OCI-LY7 (cell line): Measurements from ENCODE around the gene OR51A7. TPM values are rescaled to one million over a fixed set of nuclear protein-coding genes. Genes with fewer than 3 reads are reported as not detected.

Source experiments
- BruUV-seq: library from RNA; stranded (reverse); fragments of 400-500 nt; replicated peaks from 2 replicates; lab custom pipeline; 2021; lab: Mats Ljungman, UMichigan
- CTCF ChIA-PET: fragments of 300-600 bp; sonication (Branson Sonifier 250); formaldehyde crosslinking; loops from one replicate; lab custom pipeline; 2022; ENCODE audit warnings: antibody characterized with exemption; ENCODE audit not compliant: unreplicated experiment; lab: Charles Lee
- POLR2A ChIA-PET: fragments of 300-600 bp; sonication (Branson Sonifier 250); formaldehyde crosslinking; loops from one replicate; lab custom pipeline; 2022; ENCODE audit warnings: antibody characterized with exemption; lab: Charles Lee
- DNase-seq: peaks from one replicate; pipeline ENCODE4 v3.0.0-alpha.2; 2015; ENCODE audit warnings: low spot score
- H2AFZ ChIP-seq: fragments of 200-600 bp; sonication (generic), shearing (Covaris generic); 2 replicates; pipeline ENCODE4 v1.6.1; 2014; ENCODE audit warnings: mild to moderate bottlenecking, antibody characterized with exemption, low read length, moderate library complexity
- H3K27ac ChIP-seq: fragments of 200-600 bp; sonication (generic); 2 replicates; pipeline ENCODE4 v1.5.1; 2014; ENCODE audit warnings: mixed run types, low read depth, mild to moderate bottlenecking, moderate library complexity, low read length, inconsistent platforms; ENCODE audit not compliant: poor library complexity, severe bottlenecking
- H3K36me3 ChIP-seq: fragments of 200-600 bp; sonication (generic); 2 replicates; pipeline ENCODE4 v1.6.1; 2014; ENCODE audit warnings: mild to moderate bottlenecking, antibody characterized with exemption, low read length, moderate library complexity, mixed read lengths; ENCODE audit not compliant: insufficient read depth
- H3K4me1 ChIP-seq: fragments of 200-600 bp; sonication (generic); 2 replicates; pipeline ENCODE4 v1.5.1; 2014; ENCODE audit warnings: mild to moderate bottlenecking, low read length; ENCODE audit not compliant: insufficient read depth, poor library complexity, severe bottlenecking
- H3K4me2 ChIP-seq: fragments of 200-600 bp; sonication (generic); 2 replicates; pipeline ENCODE4 v1.6.1; 2014; ENCODE audit warnings: mild to moderate bottlenecking, low read length
- H3K4me3 ChIP-seq: fragments of 200-600 bp; sonication (generic); 2 replicates; pipeline ENCODE4 v1.5.1; 2014; ENCODE audit warnings: mild to moderate bottlenecking, low read depth, low read length; ENCODE audit not compliant: poor library complexity, severe bottlenecking
- H3K79me2 ChIP-seq: fragments of 200-600 bp; sonication (generic); 2 replicates; pipeline ENCODE4 v1.6.1; 2016; ENCODE audit warnings: low read depth, mild to moderate bottlenecking, low read length, moderate library complexity, mixed read lengths; ENCODE audit not compliant: insufficient read depth
- H3K9me2 ChIP-seq: fragments of 200-600 bp; sonication (generic); 2 replicates; pipeline ENCODE4 v1.6.1; 2016; ENCODE audit warnings: mild to moderate bottlenecking, low read length, mixed read lengths; ENCODE audit not compliant: insufficient read depth
- H3K9me3 ChIP-seq: fragments of 200-600 bp; sonication (generic); 2 replicates; pipeline ENCODE4 v1.6.1; 2014; ENCODE audit warnings: mild to moderate bottlenecking, mixed run types, low read length, mixed read lengths
- H4K20me1 ChIP-seq: fragments of 200-600 bp; sonication (generic); 2 replicates; pipeline ENCODE4 v1.6.1; 2014; ENCODE audit warnings: mild to moderate bottlenecking, antibody characterized with exemption, low read length, moderate library complexity, mixed read lengths; ENCODE audit not compliant: insufficient read depth
- CTCF ChIP-seq: fragments of 200-600 bp; sonication (generic); conservative IDR thresholded peaks from 2 replicates; pipeline ENCODE4 v1.5.1; 2014; ENCODE audit warnings: mild to moderate bottlenecking, antibody characterized with exemption, low read length, moderate library complexity, mixed read lengths
- EZH2phosphoT487 ChIP-seq: fragments of 200-600 bp; sonication (generic); IDR thresholded peaks from 2 replicates; pipeline ENCODE4 v1.6.1; 2018; ENCODE audit warnings: low read depth, borderline replicate concordance, mild to moderate bottlenecking, mixed run types, antibody characterized with exemption, low read length, moderate library complexity, mixed read lengths
- intact Hi-C: fragments of 100-400 bp; cut with micrococcal nuclease; formaldehyde crosslinking; loops from one replicate; pipeline ENCODE4 v1.10.0; 2022; ENCODE audit not compliant: unreplicated experiment
- total RNA-seq, 2 experiments: library from RNA; depleted of rRNA in 1 of 2; stranded (reverse); fragments of >200 nt in 1 of 2; shearing (Covaris generic) in 1 of 2; gene quantifications; 2 replicates each; pipeline ENCODE4 v1.2.3, GENCODE V29; 2014 to 2022

OR51A7 gene
- total RNA-seq, 2 experiments from 2014 or later, result not detected

DNA sequence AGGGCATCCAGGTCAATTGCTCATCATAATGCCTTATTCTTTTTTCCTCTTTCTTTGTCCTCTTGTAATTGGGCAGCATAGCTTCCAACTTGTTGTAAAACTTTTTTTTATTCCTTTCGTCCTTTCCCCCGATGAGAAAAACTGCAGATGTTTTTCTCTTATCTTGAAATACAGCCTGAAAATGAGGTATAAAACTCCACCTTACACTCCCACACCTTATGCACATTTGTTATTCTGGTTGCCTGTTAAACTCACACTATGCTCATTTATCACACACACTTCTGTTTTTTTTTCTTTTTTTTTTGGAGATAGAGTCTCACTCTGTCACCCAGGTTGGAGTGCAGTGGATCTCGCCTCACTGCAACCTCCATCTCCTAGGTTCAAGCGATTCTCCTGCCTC is 53.8 kb downstream of the OR51A7 start:
- intact Hi-C loops, result no loop called here
- CTCF ChIA-PET, result no interaction called here
- POLR2A ChIA-PET, result no interaction called here
- Histone ChIP-seq H3K9me2 (no peaks in the 10 kb centered on the region), H3K36me3 (no peaks in the 10 kb centered on the region), H4K20me1 (no peaks in the 10 kb centered on the region), H3K27ac (no peak overlapping the region), H3K4me3 (no peak overlapping the region), H3K4me2 (no peak overlapping the region), H3K4me1 (no peaks in the 10 kb centered on the region), H2AFZ (no peak overlapping the region), H3K9me3 (no peaks in the 10 kb centered on the region), H3K79me2 (no peaks in the 10 kb centered on the region)
- DNase-seq, result no peak
- BruUV-seq, result no TSS peak
- no peak for TF ChIP-seq EZH2phosphoT487
- no peak for TF ChIP-seq CTCF

Other genes starting within 250 kb of the OR51A7 start
- 0.05 TPM in 1 of 2 replicates, not detected in the other for gene OR51E2, start 205.9 kb upstream of the OR51A7 start, total RNA-seq (2014; rRNA removed; shearing (Covaris generic))
- gene OR51E2, start 205.9 kb upstream of the OR51A7 start, total RNA-seq (2022), result not detected in 2 replicates
- gene MMP26, start 199.0 kb upstream of the OR51A7 start, total RNA-seq (2014; rRNA removed; shearing (Covaris generic)), result not detected in 2 replicates
- gene MMP26, start 199.0 kb upstream of the OR51A7 start, total RNA-seq (2022), result not detected in 2 replicates
- not detected in 2 replicates for gene OR51F1, start 133.8 kb upstream of the OR51A7 start, total RNA-seq (2014; rRNA removed; shearing (Covaris generic))
- gene OR51F1, start 133.8 kb upstream of the OR51A7 start, total RNA-seq (2022), result not detected in 2 replicates
- not detected in 2 replicates for gene OR52R1, start 99.4 kb upstream of the OR51A7 start, total RNA-seq (2014; rRNA removed; shearing (Covaris generic))
- not detected in 2 replicates for gene OR52R1, start 99.4 kb upstream of the OR51A7 start, total RNA-seq (2022)
- not detected in 2 replicates for gene OR51F2, start 82.5 kb upstream of the OR51A7 start, total RNA-seq (2014; rRNA removed; shearing (Covaris generic))
- gene OR51F2, start 82.5 kb upstream of the OR51A7 start, total RNA-seq (2022), result not detected in 2 replicates
- not detected in 2 replicates for gene OR51S1, start 54.6 kb upstream of the OR51A7 start, total RNA-seq (2014; rRNA removed; shearing (Covaris generic))
- not detected in 2 replicates for gene OR51S1, start 54.6 kb upstream of the OR51A7 start, total RNA-seq (2022)
- gene OR51T1, start 21.9 kb upstream of the OR51A7 start, total RNA-seq (2014; rRNA removed; shearing (Covaris generic)), result not detected in 2 replicates
- gene OR51T1, start 21.9 kb upstream of the OR51A7 start, total RNA-seq (2022), result not detected in 2 replicates
- not detected in 2 replicates for gene OR51G2, start 15.6 kb downstream of the OR51A7 start, total RNA-seq (2014; rRNA removed; shearing (Covaris generic))
- gene OR51G2, start 15.6 kb downstream of the OR51A7 start, total RNA-seq (2022), result not detected in 2 replicates
- gene OR51G1, start 20.6 kb downstream of the OR51A7 start, total RNA-seq (2014; rRNA removed; shearing (Covaris generic)), result not detected in 2 replicates
- gene OR51G1, start 20.6 kb downstream of the OR51A7 start, total RNA-seq (2022), result not detected in 2 replicates
- not detected in 2 replicates for gene OR51A4, start 43.8 kb downstream of the OR51A7 start, total RNA-seq (2014; rRNA removed; shearing (Covaris generic))
- not detected in 2 replicates for gene OR51A4, start 43.8 kb downstream of the OR51A7 start, total RNA-seq (2022)
- gene OR51A2, start 51.9 kb downstream of the OR51A7 start, total RNA-seq (2014; rRNA removed; shearing (Covaris generic)), result not detected in 2 replicates
- not detected in 2 replicates for gene OR51A2, start 51.9 kb downstream of the OR51A7 start, total RNA-seq (2022)
- gene OR51L1, start 91.1 kb downstream of the OR51A7 start, total RNA-seq (2014; rRNA removed; shearing (Covaris generic)), result not detected in 2 replicates
- not detected in 2 replicates for gene OR51L1, start 91.1 kb downstream of the OR51A7 start, total RNA-seq (2022)
- gene OR52J3, start 142.7 kb downstream of the OR51A7 start, total RNA-seq (2014; rRNA removed; shearing (Covaris generic)), result not detected in 2 replicates
- not detected in 2 replicates for gene OR52J3, start 142.7 kb downstream of the OR51A7 start, total RNA-seq (2022)
- gene OR52E2, start 155.8 kb downstream of the OR51A7 start, total RNA-seq (2014; rRNA removed; shearing (Covaris generic)), result not detected in 2 replicates
- gene OR52E2, start 155.8 kb downstream of the OR51A7 start, total RNA-seq (2022), result not detected in 2 replicates
- gene OR52E1, start 165.8 kb downstream of the OR51A7 start, total RNA-seq (2014; rRNA removed; shearing (Covaris generic)), result not detected in 2 replicates
- gene OR52E1, start 165.8 kb downstream of the OR51A7 start, total RNA-seq (2022), result not detected in 2 replicates
- not detected in 2 replicates for gene OR52A5, start 234.6 kb downstream of the OR51A7 start, total RNA-seq (2014; rRNA removed; shearing (Covaris generic))
- not detected in 2 replicates for gene OR52A5, start 234.6 kb downstream of the OR51A7 start, total RNA-seq (2022)